ENCODE results near the gene DHX40. TPM values are rescaled to one million over a fixed set of nuclear protein-coding genes. Genes with fewer than 3 reads are reported as not detected.

DHX40 gene
- polyA plus RNA-seq, 1 of the 3 experiments (the other 2 are of a cell fraction) = 33.8 TPM

GRCh38 chr17:59620064-59620359 is 54.6 kb downstream of the DHX40 start:
- peaks cover 11% of the 10 kb centered on the region for H3F3A ChIP-seq (replicated peaks; ENCODE audit: insufficient read depth)
- H3K9me2 ChIP-seq = no peaks in the 10 kb centered on the region
- H3K9ac ChIP-seq = peak overlapping the region; percentile 99
- H3K27ac ChIP-seq (ENCODE audit: low read depth in 2 of 2, low read length in 1 of 2) = peak overlapping the region; percentile 98 to 99
- H3K4me2 ChIP-seq = peak overlapping the region; percentile 92
- peak; percentile 31; the same call in 1 of the 2 replicates for TF ChIP-seq YY1 (IDR thresholded peaks at IDR 0.05; ENCODE audit: low read depth)
- TF ChIP-seq SIN3A (IDR thresholded peaks at IDR 0.05; ENCODE audit: borderline replicate concordance, low read depth, low read length) = no peak
- peak overlapping the region; percentile 94 to 97 for H3K4me3 ChIP-seq (ENCODE audit: low read depth in 2 of 2, low read length in 1 of 2)
- CTCF ChIA-PET = interaction anchor here (1.0 to 2.0 kb wide), 4 partner anchors 36 to 1101 kb away, joined by 3 to 7 read pairs (median 4); no protein-coding TSS in a partner anchor
- H3K36me3 ChIP-seq (replicated peaks in 1 of 2; ENCODE audit: control insufficient read depth in 1 of 2, insufficient read depth in 2 of 2, low read length in 1 of 2) = peaks cover 16 to 27% of the 10 kb centered on the region in 2 experiments
- POLR2A ChIA-PET = interaction anchor here (0.6 to 2.4 kb wide), 12 partner anchors 14 to 195 kb away, joined by 3 to 13 read pairs (median 5); partner anchors contain the start of genes DHX40, PTRH2 and VMP1
- H2AFZ ChIP-seq (ENCODE audit: low read depth) = peak overlapping the region; percentile 66; the same call in 1 of the 2 replicates
- WGBS (ENCODE audit: low lambda C conversion rate) = 1% methylated on average over 13 of the region's 13 CpGs
- DNase-seq = no peak
- peaks cover 44% of the 10 kb centered on the region for H4K20me1 ChIP-seq (ENCODE audit: insufficient read depth)
- H3K79me2 ChIP-seq (ENCODE audit: insufficient read depth) = peaks cover 80% of the 10 kb centered on the region
- no peaks in the 10 kb centered on the region for H3K9me3 ChIP-seq
- H3K27me3 ChIP-seq (ENCODE audit: insufficient read depth) = no peaks in the 10 kb centered on the region
- H3K4me1 ChIP-seq (ENCODE audit: control insufficient read depth in 1 of 2, insufficient read depth in 2 of 2, low read depth in 1 of 2, low read length in 1 of 2) = peaks cover 24 to 28% of the 10 kb centered on the region in 2 experiments; a peak in 3 of 4 replicates

- TF ChIP-seq MXI1 (IDR thresholded peaks at IDR 0.05; ENCODE audit: low read depth, low read length) (peak; percentile 59; the same call in 1 of the 2 replicates), FOXM1 (IDR thresholded peaks at IDR 0.05; ENCODE audit: low read depth) (no peak), RAD21 (IDR thresholded peaks at IDR 0.05; ENCODE audit: low read length) (no peak), YY1 (IDR thresholded peaks at IDR 0.05; ENCODE audit: low read depth) (no peak), TCF12 (IDR thresholded peaks at IDR 0.05) (no peak; the same call in 1 of the 2 replicates), RCOR1 (IDR thresholded peaks at IDR 0.05; ENCODE audit: low read length) (no peak), GATA2 (CRISPR knock-in tag; IDR thresholded peaks at IDR 0.05) (0 out of 2 replicates have a peak, but pooled peaks have one; percentile 13), RXRA (IDR thresholded peaks at IDR 0.05; ENCODE audit: borderline replicate concordance, low read depth) (no peak), TAF1 (IDR thresholded peaks at IDR 0.05; ENCODE audit: borderline replicate concordance, low read depth, low read length) (no peak; the same call in 1 of the 2 replicates), USF2 (IDR thresholded peaks at IDR 0.05; ENCODE audit: borderline replicate concordance, low read depth, low read length) (0 out of 2 replicates have a peak, but pooled peaks have one; percentile 23), CHD2 (IDR thresholded peaks at IDR 0.05; ENCODE audit: low read length, partially characterized antibody) (no peak), FOSL2 (IDR thresholded peaks at IDR 0.05; ENCODE audit: borderline replicate concordance, low read depth) (no peak), NFIC (IDR thresholded peaks at IDR 0.05; ENCODE audit: borderline replicate concordance) (peak; percentile 81), RFX5 (IDR thresholded peaks at IDR 0.05; ENCODE audit: low read length) (no peak), EZH2phosphoT487 (IDR thresholded peaks at IDR 0.05; ENCODE audit: borderline replicate concordance, low read depth) (no peak)
- Histone ChIP-seq H2AFZ (ENCODE audit: low read depth) (no peak overlapping the region), H3K4me3 (ENCODE audit: low read depth in 2 of 2, low read length in 1 of 2) (peak overlapping the region; percentile 94 to 97), H3K36me3 (replicated peaks in 1 of 2; ENCODE audit: control insufficient read depth in 1 of 2, insufficient read depth in 2 of 2, low read length in 1 of 2) (peaks cover 16 to 28% of the 10 kb centered on the region in 2 experiments), H3K27me3 (ENCODE audit: insufficient read depth) (no peaks in the 10 kb centered on the region), H3K9me2 (no peaks in the 10 kb centered on the region), H3K79me2 (ENCODE audit: insufficient read depth) (peaks cover 87% of the 10 kb centered on the region), H3K4me1 (ENCODE audit: control insufficient read depth in 1 of 2, insufficient read depth in 2 of 2, low read depth in 1 of 2, low read length in 1 of 2) (peaks cover 24 to 28% of the 10 kb centered on the region in 2 experiments; a peak in 3 of 4 replicates), H3K27ac (ENCODE audit: low read depth in 2 of 2, low read length in 1 of 2) (peak overlapping the region; percentile 98 to 99), H3K9me3 (no peaks in the 10 kb centered on the region), H3K4me2 (peak overlapping the region; percentile 92), H4K20me1 (ENCODE audit: insufficient read depth) (peaks cover 51% of the 10 kb centered on the region), H3K9ac (peak overlapping the region; percentile 99), H3F3A (replicated peaks; ENCODE audit: insufficient read depth) (peaks cover 11% of the 10 kb centered on the region)
- WGBS (ENCODE audit: low lambda C conversion rate) = 1% methylated on average over 14 of the region's 14 CpGs
- ChIA-PET CTCF (interaction anchor here (0.7 to 2.0 kb wide), 6 partner anchors 40 to 1102 kb away, joined by 3 to 7 read pairs (median 4); no protein-coding TSS in a partner anchor), POLR2A (interaction anchor here (0.6 to 2.4 kb wide), 6 partner anchors 13 to 94 kb away, joined by 3 to 13 read pairs (median 6); partner anchors contain the start of genes PTRH2 and VMP1)
- DNase-seq = peak; percentile 59
Observed at GRCh38 chr17:59620518-59621259, 55.3 kb downstream of the DHX40 start.

All from SK-N-SH (cell line).